Measurements from ENCODE around the gene PPM1N.

Gene PPM1N

DNA sequence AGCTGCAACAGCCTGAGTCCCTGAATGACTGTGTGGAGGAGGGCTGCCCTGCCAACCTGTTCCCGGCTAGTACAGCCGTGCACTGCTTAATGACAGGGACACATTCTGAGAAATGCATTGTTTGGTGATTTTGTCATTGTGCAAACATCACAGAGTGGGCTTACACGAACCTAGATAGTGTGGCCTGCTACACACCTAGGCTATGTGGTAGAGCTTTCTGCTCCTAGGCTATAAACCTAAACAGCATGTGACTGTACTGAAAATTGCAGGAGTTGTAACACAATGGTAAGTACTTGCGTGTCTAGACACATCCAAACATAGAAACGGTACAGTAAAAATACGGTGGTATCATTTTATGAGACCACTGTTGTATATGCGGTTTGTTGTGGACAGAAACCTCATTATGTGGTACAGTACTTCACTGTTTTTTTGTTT lies 44.0 kb downstream of the PPM1N start:
- no peak for DNase-seq (ENCODE audit: low read depth)

DNA sequence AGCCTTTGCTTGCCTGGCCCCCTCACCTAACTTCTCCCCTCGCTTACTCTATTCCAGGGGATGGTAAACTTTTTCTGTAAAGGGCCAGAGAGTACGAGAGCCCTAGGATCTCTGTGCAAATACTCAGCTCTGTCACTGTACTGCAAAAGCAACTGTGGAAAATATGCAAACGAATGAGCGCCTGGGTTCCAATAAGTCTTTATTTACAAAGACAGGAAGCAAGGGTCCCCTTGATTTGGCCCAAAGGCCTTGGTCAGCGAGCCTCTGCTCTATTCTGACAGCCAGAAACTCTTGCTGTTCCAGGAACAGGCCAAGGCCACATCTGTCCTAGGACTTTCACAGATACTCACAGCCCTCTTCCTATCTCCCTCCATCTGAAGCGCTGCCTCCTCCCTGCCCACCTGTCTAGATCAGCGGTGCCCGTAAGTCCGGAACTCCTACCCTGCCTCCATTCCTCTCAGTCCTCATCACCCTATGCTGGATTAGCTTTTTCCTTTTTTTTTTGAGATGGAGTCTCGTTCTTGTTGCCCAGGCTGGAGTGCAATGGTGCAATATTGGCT lies 49.0 kb downstream of the PPM1N start:
- DNase-seq (ENCODE audit: low read depth) = no peak

DNA sequence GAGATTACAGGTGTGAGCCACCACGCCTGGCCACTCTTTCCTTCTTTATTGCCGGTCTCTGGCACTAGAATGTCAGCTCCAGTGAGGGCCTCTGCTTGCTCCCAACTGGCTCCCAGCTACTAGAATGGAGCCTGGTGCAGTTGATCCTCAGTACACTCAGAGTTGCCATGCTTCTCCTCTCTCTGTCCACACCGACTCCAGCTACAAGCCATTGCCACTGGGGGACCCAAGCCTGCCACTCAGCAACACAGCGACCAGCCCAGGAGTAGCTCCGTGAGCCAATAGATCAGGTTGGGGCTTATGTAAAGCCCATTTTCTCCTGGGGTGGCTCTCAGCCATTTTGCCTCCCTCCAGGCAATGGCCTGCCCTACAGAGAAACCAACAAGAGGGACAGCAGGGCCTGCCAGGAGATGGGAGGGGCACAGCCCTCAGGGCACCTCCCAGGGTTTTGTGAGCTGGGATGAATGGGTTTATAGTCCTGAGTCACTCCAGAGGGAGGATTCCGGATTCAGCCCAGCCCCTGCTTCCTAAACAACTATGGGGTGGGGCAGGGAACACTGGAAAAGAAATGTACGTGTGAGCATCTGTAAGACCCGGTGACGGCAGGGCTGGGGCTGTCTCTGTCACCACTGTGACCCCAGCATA lies 49.8 kb downstream of the PPM1N start:
- DNase-seq (ENCODE audit: low read depth) = peak; percentile 46
